Measurements from ENCODE around the gene ITPR2. TPM values are rescaled to one million over a fixed set of nuclear protein-coding genes. Genes with fewer than 3 reads are reported as not detected.
"Not testable (repeated sequence)": the region's sequence is repeated elsewhere in the genome, so short reads cannot be mapped to it uniquely, and the experiment has no call there.

The ITPR2 gene
- polyA plus RNA-seq, 4 donors: 11.0 to 15.3 (median 14.6) TPM

DNA sequence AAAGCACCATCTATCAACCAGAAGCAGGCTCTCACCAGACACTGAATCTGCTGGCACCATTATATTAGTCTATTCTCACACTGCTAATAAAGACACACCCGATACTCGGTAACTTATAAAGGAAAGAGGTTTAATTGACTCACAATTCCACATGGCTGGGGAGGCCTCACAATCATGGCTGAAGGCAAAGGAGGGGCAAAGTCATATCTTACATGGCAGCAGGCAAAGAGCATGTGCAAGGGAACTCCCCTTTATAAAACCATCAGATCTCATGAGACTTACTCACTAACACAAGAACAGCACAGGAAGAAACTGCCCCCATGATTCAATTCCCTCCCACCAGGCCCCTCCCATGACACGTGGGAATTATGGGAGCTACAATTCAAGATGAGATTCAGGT lies 188.6 kb downstream of the ITPR2 start:
- not testable (repeated sequence) for DNase-seq (ENCODE audit: low read depth in 4 of 4, low spot score in 2 of 4)

DNA sequence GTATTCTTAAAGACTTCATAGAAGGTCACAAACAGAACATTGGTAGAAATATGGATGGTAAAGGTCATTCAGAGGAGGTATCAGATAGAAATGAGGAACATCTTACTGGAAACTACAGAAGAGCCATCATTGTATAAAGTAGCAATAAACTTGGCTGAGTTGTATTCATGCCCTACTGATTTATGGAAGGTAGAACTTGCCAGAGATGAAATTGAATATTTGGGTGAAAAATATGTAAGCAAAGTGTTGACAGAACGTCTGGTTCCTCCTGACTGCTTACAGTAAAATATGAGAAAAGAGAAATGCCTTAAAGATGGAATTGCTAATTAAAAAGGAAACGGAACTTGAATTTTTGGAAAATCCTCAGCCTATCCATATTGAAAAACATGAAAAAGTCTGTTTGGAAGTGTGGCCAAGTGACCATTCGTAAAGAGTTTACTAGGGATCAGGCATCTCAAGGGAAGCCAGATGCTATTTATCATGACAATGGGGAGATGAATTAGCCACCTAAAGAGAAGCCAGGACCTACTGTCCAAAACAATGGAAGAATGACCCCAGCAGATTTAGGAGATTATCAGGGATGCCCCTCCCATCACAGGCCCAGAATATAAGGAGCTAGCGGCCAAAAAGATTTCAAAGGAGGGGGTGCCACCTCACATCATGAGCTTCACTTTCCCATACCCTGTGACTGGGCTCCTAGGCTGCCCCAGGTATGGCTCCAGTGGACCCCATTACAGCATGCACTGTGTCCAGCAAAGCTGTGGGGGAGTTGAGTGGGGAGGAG lies 189.3 kb downstream of the ITPR2 start:
- no peak for DNase-seq (ENCODE audit: low read depth in 4 of 4, low spot score in 2 of 4)

DNA sequence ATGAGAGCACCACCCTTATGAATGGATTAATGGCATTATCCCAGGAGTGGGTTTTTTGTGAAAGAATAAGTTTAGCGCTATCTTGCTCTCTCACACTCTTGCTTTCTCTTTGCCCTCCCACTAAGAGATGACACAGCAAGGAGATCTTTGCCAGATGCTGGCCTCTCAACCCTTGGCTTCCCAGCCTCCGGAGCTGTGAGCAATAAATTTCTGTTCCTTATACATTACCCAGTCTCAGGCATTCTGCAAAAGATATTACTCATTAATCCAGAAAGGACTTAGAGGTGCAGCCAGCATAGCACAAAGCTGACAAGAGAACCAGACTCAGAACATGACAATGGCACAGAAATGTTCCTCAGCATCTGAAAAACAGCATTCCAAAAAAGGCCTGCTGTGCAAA lies 190.6 kb downstream of the ITPR2 start:
- no peak for DNase-seq (ENCODE audit: low read depth in 4 of 4, low spot score in 2 of 4)

DNA sequence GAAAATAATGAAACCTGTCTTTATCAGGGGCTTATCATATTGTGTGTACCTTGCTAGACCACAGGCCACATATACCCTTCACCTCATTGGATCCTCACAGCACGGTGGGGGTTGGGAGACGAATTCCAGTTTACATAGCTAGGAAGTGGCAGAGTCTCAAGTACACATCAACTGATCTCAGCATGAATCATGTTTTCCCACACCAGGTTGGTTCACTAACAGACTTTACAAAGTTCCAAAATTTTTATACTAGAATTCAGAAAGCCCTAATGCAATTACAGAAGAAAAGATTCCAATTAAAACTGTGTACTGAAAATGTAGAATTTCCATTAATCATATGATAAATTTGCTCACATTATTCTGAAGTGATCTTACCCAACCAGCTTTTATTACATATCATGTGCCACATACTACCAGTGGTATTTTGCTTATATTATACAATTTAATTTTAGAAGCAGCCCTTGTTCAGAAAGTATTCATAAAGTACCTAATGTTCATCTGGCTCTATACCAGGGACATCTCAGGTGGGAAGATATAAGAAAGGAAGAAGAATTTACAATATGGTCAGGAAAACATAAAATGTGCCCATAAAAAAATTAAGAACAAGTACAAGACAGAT lies 196.2 kb downstream of the ITPR2 start:
- DNase-seq (ENCODE audit: low read depth in 4 of 4, low spot score in 2 of 4): no peak

DNA sequence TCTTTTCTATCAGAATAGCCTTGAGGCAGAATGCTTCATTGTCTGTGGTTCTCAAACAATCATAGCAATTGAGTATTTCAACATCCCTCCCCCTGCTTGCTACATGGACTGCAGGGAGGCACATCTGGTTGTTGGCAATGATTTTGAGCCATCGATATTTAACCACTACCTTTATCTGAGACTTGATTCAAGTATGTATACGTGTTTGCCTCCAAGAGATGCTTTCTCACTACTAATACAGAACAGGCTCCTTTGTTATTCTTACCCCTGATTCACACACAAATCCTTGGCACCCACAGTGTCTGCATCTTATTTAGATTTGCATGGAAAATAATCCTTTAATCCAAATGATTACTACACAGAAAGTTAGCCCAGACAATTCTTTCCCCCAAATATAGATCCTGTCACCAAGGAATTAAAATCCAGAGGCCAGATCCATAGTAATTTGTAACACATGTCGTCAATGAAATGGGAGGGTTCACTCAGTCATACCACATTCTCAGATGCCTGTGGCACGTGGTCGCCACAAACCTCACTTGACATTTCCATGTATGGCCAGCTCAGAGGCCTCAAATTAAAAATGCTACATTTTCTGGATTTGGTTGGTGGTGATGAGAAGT lies 199.3 kb downstream of the ITPR2 start:
- no peak for DNase-seq (ENCODE audit: low read depth in 4 of 4, low spot score in 2 of 4)

DNA sequence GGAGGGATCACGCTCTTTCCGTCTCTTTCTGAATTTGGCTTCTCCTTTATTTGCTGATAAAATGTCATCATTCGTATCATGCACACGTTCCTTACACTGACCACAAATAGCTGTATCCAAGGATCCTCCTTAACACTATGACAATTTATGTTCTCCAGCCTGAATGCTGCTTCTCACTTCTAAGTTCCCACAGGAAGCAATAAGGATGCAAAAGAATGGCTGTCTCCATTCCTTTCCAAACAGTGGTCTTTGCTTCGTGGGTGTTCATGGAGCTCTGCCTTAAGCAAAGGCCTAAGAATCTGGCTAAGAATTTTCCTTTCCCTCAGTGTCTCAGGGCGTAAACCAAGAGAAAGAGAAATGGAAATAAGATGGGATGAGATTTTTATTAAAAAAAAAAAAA lies 200.2 kb downstream of the ITPR2 start:
- DNase-seq (ENCODE audit: low read depth in 4 of 4, low spot score in 2 of 4): no peak

DNA sequence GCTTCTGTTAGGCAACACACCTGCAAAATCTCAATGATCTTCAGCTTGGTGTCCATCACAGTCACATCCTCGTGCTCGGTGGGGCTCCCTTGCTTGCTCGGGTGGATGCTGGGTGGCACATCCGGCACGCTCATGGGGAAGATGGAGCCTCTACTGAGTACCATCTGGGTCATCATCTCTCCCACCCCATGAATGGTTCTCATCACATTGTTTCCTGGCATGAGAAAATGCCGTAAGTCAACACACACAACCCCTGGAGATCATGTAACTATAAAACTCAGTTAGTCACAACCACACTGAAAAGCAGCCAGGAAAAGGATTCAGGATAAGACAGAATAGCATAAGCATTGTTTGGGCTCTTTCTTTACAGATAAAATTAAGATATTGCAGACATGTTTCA lies 201.1 kb downstream of the ITPR2 start:
- no peak for DNase-seq (ENCODE audit: low read depth in 4 of 4, low spot score in 2 of 4)

DNA sequence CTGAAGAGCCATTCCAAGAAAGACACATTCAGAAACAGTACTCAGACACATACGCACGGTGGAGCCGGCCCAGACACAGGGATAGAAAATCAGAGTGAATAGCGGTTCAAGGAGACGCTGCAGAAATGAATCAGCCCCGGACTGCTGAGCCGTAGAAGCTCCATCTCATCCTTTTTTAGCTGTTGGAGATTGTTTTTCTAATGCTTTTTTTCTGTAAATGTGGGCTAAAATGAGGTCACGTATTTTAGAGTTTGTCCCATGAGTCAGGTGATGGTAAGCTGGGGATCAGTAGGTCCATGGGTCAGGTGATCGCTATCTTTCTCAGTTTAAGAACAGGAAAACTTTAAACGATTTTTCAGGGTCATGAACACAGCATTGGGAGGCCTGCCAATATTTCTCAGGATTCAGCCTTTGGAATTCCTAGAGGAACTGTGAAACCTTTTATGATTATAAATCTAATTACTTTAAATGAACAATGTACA lies 202.4 kb downstream of the ITPR2 start:
- no peak for DNase-seq (ENCODE audit: low read depth in 4 of 4, low spot score in 2 of 4)

DNA sequence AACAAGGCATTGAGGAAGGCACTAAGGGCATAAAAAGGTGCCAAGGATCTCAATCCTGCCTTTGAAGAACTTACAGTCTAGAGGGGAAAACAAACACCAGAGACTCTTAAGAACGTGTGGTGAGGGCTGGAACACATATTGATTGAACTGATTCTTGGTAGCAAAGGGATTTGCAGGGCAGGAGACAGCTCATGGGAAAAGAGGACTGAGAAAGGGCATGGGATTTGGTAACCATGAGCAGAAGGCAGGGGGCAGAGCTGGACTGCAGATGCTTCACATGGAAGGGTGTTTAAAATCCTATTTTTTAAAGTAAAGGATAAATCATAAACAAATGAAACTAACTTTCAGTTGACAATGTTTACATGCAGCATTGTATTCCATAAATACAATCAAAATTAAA lies 203.1 kb downstream of the ITPR2 start:
- no peak for DNase-seq (ENCODE audit: low read depth in 4 of 4, low spot score in 2 of 4)

DNA sequence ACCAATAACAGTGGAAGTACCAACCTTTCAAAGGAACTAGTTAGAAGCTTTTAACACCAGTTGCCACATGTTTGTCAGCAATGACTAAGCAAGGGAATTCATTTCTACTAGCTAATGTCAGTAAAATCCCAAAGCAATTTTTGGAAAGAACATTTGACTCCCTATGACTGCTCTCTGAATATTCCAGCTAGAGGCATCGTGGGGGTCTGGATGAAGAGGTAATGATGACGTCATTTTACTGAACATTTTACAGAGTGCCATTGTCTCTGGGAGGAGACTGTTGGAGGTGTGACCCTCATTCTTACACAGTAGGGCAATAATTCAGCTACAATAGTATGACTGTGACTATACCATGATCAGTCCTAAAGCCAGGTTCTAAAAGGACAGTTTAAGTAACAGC lies 204.8 kb downstream of the ITPR2 start:
- no peak for DNase-seq (ENCODE audit: low read depth in 4 of 4, low spot score in 2 of 4)

DNA sequence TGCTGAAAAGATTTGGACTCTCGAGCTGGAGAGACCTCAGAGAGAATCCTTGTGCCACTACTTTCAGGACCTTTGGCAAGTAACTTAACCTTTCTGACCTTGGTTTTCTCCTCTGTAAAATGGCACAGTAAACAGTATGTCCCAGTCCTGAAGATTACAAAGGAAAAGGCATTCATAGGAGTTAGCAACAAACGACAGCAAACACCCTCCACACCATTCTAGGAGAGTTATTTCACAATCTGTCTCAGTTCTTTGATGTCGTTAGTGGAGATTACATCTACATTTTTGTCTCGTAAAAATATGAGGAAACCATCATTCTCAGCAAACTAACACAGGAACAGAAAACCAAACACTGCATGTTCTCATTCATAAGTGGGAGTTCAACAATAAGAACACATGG lies 205.7 kb downstream of the ITPR2 start:
- DNase-seq (ENCODE audit: low read depth in 4 of 4, low spot score in 2 of 4): no peak

DNA sequence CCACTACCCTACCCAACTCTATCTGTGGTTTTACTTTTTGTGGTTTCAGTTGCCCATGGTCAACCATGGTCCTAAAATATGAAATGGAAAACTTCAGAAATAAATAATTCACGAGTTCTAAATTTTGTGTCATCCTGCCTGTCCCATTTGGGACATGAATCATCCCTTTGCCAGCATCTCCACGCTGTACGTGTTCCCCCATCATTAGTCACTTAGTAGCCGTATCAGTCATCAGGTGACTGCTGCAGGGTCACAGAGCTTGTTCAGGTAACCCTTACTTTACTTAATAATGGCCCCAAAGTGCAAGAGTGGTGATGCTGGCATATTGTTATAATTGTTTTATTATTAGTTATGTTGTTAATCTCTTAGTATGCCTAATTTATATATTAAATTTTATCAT lies 209.9 kb downstream of the ITPR2 start:
- DNase-seq (ENCODE audit: low read depth in 4 of 4, low spot score in 2 of 4): no peak

DNA sequence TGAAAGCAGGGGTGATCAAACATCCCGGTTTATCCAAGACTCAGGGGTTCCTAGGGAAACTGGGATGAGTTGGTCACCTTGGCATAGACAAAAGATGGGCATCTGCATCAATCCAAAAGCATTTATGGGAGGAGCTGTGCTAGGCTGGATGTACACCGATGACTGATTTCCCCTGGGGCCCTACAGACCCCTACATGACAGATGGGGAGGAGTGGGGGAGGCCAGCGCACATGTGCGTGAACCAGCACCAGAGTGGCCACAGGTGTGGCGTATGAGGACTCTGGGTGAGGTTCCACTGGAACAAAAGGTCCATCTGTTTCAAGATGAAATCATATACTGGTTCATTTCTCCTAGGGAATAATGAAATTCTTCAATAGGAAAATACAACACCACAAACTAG lies 210.4 kb downstream of the ITPR2 start:
- no peak for DNase-seq (ENCODE audit: low read depth in 4 of 4, low spot score in 2 of 4)

DNA sequence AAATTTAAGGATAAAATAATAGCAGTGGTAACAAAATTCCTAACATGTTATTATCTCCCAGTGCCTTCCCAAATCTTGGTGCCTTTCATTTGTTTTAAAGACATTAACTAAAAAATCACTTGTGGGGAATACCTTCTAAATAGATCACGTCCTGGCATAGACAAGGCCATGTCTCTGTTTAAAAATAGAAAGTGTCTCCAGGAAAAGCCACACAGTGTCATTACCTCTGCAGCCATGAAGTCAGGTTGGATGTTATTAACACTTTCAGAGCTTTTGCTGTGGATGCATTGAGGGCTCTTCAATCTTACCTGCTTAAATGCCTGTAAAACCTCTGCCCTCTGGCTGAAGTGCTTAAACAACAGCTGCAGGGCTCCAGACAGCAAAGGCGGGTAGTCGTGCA lies 211.1 kb downstream of the ITPR2 start:
- no peak for DNase-seq (ENCODE audit: low read depth in 4 of 4, low spot score in 2 of 4)

DNA sequence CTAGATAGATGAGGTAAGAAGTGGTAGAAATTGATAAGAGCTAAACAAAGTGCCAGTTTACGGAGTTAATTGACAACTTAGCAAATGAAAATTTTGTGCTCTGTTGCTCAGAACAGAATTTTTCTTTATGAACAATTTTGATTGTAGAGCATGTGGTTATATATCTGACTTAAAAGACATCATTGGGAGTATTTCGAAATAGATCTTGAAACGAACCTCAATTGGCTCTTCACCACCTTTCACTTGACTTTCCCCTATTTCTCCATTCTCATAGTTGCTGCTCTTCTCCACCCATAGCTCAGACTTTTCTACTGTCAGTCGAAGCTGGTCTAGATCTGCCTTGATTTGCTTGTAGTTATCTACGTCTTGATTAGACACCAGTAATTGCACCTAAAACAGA lies 212.1 kb downstream of the ITPR2 start:
- no peak for DNase-seq (ENCODE audit: low read depth in 4 of 4, low spot score in 2 of 4)

DNA sequence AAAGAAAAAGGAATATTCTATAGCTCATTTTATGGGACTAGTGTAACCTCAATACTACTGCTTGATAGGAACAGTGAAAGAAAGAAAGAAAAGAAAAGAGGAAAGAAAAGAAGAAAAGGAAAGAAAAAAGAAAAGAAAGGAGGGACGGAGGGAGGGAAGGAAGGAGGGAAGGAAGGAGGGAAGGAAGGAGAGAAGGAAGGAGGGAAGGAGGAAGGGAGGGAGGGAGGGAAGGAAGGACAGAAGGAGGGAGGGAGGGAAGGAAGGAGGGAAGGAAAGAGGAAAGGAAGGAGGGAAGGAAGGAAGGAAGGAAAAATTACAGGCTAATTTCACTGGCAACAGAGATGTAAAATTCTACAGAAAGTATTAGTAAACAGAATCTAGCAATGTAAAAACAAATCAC lies 215.5 kb downstream of the ITPR2 start:
- no peak for DNase-seq (ENCODE audit: low read depth in 4 of 4, low spot score in 2 of 4)

DNA sequence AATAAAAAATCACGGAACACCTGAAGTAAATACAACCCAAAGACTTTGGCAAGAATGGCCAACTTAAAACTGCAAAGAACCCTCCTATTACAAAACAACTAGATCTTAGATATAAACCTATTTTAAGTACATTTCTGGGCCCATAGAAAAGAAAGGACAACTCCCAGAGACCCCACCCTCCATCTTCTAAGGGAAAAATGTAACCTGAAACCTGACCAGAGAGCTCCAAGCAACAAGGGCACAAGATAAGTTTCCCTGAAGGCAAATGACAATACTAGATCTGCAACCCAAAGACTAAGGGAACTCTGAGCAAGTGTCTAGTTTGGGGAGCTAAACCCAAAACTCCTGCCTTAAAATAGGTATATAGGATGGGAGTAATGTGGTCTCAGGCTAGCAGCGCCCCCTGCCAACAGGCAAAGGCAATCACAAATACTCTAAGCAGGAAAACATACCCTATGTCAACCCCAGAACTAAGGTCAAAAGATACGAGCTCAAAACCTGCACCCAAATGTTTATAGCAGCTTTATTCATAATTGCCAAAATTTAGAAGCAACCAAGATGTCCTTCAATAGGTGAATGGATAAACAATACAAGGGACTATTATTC lies 218.9 kb downstream of the ITPR2 start:
- DNase-seq (ENCODE audit: low read depth in 4 of 4, low spot score in 2 of 4): no peak

DNA sequence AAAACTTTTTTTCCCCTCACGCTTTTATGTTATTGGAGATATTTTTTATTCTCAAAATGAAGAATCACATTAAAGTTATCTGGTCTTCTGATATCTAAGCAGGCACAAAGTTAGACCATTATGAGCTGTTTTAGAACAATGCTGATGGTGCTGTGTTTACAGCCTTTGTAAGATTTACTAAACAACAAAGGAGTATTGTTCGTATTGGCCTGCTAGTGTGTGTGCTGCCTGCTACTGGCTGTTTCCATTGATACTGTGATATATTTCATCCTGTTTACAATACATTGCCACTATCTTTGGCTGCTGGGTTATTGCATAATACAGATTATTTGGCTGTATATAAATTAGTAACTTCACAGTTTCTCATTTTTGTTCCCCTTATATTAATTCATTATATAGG lies 220.8 kb downstream of the ITPR2 start:
- no peak for DNase-seq (ENCODE audit: low read depth in 4 of 4, low spot score in 2 of 4)

DNA sequence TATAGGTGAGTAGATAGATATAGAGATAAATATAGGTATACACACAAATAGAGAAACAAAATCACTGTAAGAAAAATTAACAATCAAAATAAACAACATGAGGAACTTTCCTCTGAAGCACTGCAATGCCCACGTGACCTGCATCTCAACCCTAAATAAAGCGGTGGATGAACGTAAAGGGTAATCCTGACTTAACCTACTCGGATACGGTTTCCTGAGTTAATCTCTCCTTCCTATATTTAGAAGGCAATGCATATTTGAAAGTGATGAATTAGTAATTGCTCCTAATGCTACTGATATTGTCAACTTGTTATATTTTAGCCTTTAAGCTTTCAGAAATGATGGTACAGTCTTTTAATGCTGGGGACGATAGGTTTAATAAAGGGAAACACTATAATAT lies 221.4 kb downstream of the ITPR2 start:
- DNase-seq (ENCODE audit: low read depth in 4 of 4, low spot score in 2 of 4): no peak

DNA sequence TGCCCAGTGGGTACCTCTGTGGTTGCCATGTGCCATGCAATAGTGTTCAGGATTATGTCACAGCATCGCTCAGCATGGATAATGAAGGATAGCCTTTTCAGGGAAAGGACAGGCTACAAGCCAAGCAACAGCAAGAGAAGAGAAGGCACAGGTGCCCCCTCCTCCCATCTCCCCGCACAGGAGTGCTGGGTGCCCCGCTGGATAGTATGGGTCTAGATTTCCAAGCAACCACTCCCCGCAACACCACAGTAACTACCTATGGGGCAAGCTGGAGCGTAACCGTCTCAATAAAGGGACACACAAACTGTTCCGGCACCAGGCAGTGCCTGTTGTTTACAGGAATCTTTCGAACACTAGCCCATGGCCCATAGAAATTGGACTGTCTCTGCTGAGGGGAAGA lies 222.2 kb downstream of the ITPR2 start:
- DNase-seq (ENCODE audit: low read depth in 4 of 4, low spot score in 2 of 4): no peak

DNA sequence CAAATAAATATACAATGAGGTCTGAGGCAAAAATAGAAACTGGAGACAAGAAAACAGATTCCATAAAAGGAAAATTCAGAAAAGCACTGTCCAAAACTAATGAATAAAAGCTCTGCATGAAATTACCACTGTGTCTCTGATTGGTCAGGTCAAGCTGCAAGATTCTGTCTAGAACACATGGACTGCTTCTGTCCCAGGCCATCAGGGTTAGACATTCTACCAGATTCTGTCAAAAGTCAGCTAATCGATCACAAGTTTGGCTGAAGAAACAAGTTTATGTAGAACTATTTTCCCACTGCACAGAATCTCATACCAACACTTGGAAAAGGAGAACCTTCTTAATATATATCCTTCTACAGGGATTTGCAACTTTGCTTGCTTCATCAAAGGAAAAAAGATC lies 223.0 kb downstream of the ITPR2 start:
- DNase-seq (ENCODE audit: low read depth in 4 of 4, low spot score in 2 of 4): no peak

DNA sequence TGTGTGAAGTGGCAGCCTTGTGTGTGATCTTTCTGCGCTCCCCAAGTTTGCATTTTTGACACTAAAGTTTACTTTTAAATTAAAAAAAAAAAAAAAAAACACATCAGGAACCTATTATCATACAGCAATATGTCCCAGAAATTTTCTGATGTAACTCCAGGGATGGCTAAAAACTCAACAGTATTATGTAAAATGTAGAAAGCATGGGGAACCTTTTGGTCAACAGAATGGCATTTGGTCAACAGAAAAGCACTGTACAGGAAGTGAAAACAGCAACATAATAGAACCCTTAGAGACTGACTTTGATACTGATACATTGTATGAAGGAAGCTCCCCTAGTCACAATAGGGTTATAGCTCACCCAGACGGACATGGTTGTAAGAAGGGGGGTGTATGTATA lies 224.3 kb downstream of the ITPR2 start:
- DNase-seq (ENCODE audit: low read depth in 4 of 4, low spot score in 2 of 4): no peak

Measured in left renal cortex interstitium (tissue), 4 donors.